ENCODE results near the gene ZSCAN5B.

GRCh38 chr19:56211718-56212117 lies 14.1 kb upstream of the ZSCAN5B start:
- TF ChIP-seq CEBPB (IDR thresholded peaks at IDR 0.05) (no peak), PBX3 (IDR thresholded peaks at IDR 0.05) (no peak), POLR2AphosphoS2 (conservative IDR thresholded peaks at IDR 0.05; ENCODE audit: low read length) (no peak)
